Spleen (tissue), 7 donors: ENCODE measurements around the gene ERGIC1.

Source experiments
- CTCF ChIP-seq, 11 experiments: fragments of 200-600 bp in 7 of 11; fragments of 450-650 bp in 4 of 11; sonication (generic) in 4 of 11; IDR thresholded peaks in 8 of 11; conservative IDR thresholded peaks in 3 of 11; 1 replicate in 7 of 11; 2 replicates in 4 of 11; pipeline versions ENCODE4 v1.4.0 to v1.8.0; 2016 to 2021; ENCODE audit warnings: antibody characterized with exemption in 11 of 11, inconsistent platforms in 4 of 11, mild to moderate bottlenecking in 1 of 11
- POLR2A ChIP-seq, 3 donors: fragments of 450-650 bp; IDR thresholded peaks; one replicate each; pipeline ENCODE4 v1.5.1; 2017; ENCODE audit warnings: antibody characterized with exemption in 3 of 3, mild to moderate bottlenecking in 1 of 3
- POLR2AphosphoS5 ChIP-seq, 3 donors: sonication (generic); formaldehyde crosslinking; IDR thresholded peaks; one replicate each; pipeline ENCODE4 v1.5.1; 2017; ENCODE audit warnings: antibody characterized with exemption in 3 of 3
- donor health status: DM: no; HTN: no; CAD: no; lungs with moderate emphysema.
- donor health status: DM: no; HTN: no; CAD: no.
- donor health status: DM: no; HTN: no; CAD: no.

GRCh38 chr5:172988276-172988675 lies 154.2 kb downstream of the ERGIC1 start:
- TF ChIP-seq CTCF (IDR thresholded peaks at IDR 0.05 in 8 of 11, conservative IDR thresholded peaks at IDR 0.05 in 3 of 11) (no peak), POLR2A (IDR thresholded peaks at IDR 0.05) (no peak), POLR2AphosphoS5 (IDR thresholded peaks at IDR 0.05) (no peak)
